SH-SY5Y (cell line): ENCODE results near the gene ASPRV1.

ENCODE experiments used
- GATA2 ChIP-seq: IDR thresholded peaks from 2 replicates; pipeline ENCODE4 v1.6.1; 2011; ENCODE audit warnings: mild to moderate bottlenecking, low read depth, low read length
- GATA3 ChIP-seq: IDR thresholded peaks from 2 replicates; pipeline ENCODE4 v1.6.1; 2011; ENCODE audit warnings: low read depth, mild to moderate bottlenecking, low read length, moderate library complexity

DNA sequence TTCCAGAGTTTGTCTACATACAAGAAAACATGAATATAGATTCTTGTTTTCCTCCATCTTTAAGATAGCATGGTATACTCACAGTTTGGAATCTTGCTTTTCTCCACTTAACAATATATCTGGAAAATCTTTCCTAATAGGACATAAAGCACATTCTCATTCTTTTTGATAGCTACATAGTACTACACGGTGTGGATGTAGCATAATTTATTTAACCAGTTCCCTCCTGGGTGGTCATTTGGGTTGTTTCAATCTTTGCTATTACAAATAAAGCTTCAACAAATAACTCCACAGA is 26.9 kb downstream of the ASPRV1 start:
- TF ChIP-seq GATA2 (no peak), GATA3 (no peak)
